Gastroesophageal sphincter (tissue), 3 donors: ENCODE measurements around the gene LYSMD3.

ENCODE experiments used
- CTCF ChIP-seq, 4 experiments: fragments of 200-600 bp in 2 of 4; fragments of 450-650 bp in 2 of 4; sonication (generic) in 1 of 4; IDR thresholded peaks; one replicate each; pipeline ENCODE4 v1.5.1; 2017 to 2019; ENCODE audit warnings: antibody characterized with exemption in 4 of 4, mild to moderate bottlenecking in 2 of 4, moderate library complexity in 2 of 4
- POLR2AphosphoS5 ChIP-seq: sonication (generic); formaldehyde crosslinking; IDR thresholded peaks from one replicate; pipeline ENCODE4 v1.6.1; 2017; ENCODE audit warnings: antibody characterized with exemption

GRCh38 chr5:90518661-90519060, 10.7 kb downstream of the LYSMD3 start:
- TF ChIP-seq POLR2AphosphoS5 (no peak), CTCF (IDR thresholded peaks at IDR 0.05) (no peak)
